Skeletal muscle satellite cell (primary cell): ENCODE measurements around the gene ERFE.

ENCODE experiments used
- H3K27me3 ChIP-seq: 2 replicates; pipeline ENCODE4 v1.7.0; 2013; ENCODE audit warnings: low read length; ENCODE audit not compliant: control insufficient read depth, insufficient read depth
- H3K36me3 ChIP-seq: 2 replicates; pipeline ENCODE4 v1.7.0; 2013; ENCODE audit warnings: mild to moderate bottlenecking, control low read depth, low read length; ENCODE audit not compliant: insufficient read depth
- H3K4me1 ChIP-seq: 2 replicates; pipeline ENCODE4 v1.7.0; 2013; ENCODE audit warnings: low read length; ENCODE audit not compliant: control insufficient read depth, insufficient read depth
- H3K4me2 ChIP-seq: 2 replicates; pipeline ENCODE4 v1.7.0; 2013; ENCODE audit warnings: mild to moderate bottlenecking, low read length
- H3K4me3 ChIP-seq: 2 replicates; pipeline ENCODE4 v1.7.0; 2013; ENCODE audit warnings: low read length
- H3K9ac ChIP-seq: 2 replicates; pipeline ENCODE4 v1.7.0; 2013; ENCODE audit warnings: mild to moderate bottlenecking, low read depth, low read length, moderate library complexity
- H3K9me3 ChIP-seq: replicated peaks from 2 replicates; pipeline ENCODE4 v1.7.0; 2013; ENCODE audit warnings: mild to moderate bottlenecking, control low read depth, low read length

The ERFE gene

DNA sequence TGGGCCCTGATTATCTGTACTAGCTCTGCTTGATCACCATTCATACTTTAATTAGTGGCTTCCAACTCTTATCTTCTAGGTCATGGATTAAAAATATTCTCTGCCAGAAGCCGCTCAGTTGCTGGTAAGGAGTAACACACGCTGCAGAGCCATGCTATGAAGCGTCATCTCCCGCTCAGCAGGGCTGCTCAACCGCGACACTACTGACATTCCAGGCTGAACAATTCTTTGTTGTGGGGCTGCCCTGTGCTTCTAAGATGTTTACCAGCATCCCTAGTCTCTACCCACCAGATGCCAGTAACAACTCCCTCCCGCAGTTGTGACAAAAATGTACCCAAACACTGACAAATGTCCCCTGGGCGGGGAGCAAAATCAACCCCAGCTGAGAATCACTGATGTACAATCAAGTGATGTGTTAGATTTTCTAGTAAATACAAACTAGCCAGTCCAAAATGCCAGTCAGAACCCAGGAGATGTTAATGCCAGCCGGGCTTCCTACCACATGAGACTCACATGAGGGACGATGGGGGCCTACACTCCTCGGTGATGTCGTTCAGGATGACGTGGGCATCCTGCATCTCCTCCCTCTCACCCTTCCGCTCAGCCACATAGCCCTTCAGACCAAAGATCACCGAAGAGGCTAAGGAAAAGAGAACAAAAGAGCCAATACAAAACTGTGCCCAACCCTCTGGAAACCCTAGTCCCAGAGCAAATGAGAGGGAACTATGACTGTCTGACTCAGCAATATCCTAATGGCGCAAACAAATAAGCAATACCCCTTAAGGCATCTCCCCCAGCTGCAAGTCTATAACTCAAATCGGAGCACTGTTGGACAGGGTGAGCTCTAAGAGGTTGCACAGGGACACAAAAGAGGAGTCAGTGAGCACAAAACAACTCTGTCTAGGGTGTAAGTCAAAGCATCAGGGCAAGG lies 29.1 kb downstream of the ERFE start:
- Histone ChIP-seq H3K36me3 (peaks cover 78% of the 10 kb centered on the region), H3K27me3 (no peaks in the 10 kb centered on the region), H3K4me1 (no peaks in the 10 kb centered on the region), H3K4me2 (no peak overlapping the region), H3K9me3 (no peaks in the 10 kb centered on the region), H3K9ac (no peak overlapping the region), H3K4me3 (no peak overlapping the region)

DNA sequence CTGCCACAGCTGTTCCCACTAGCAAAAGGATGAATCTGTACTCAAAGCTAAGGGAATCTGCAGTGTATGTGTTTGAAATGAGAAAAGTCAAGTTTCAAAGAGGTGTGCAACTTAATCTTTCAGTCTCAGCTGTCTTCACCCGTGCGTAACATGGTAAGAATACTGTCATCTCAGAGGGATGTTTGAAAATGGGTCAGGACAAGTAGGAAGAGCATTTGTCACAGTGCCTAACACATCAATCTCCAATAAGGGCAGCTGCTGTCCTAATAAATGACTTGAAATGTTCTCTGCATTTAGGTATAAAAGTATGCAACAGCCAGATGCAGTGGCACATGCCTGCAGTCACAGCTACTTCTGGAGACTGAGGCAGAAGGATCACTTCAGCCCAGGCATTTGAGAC lies 31.7 kb downstream of the ERFE start:
- Histone ChIP-seq H3K4me2 (no peak overlapping the region), H3K9ac (no peak overlapping the region), H3K4me1 (no peaks in the 10 kb centered on the region), H3K36me3 (peaks cover 74% of the 10 kb centered on the region), H3K27me3 (no peaks in the 10 kb centered on the region), H3K9me3 (no peaks in the 10 kb centered on the region), H3K4me3 (no peak overlapping the region)

DNA sequence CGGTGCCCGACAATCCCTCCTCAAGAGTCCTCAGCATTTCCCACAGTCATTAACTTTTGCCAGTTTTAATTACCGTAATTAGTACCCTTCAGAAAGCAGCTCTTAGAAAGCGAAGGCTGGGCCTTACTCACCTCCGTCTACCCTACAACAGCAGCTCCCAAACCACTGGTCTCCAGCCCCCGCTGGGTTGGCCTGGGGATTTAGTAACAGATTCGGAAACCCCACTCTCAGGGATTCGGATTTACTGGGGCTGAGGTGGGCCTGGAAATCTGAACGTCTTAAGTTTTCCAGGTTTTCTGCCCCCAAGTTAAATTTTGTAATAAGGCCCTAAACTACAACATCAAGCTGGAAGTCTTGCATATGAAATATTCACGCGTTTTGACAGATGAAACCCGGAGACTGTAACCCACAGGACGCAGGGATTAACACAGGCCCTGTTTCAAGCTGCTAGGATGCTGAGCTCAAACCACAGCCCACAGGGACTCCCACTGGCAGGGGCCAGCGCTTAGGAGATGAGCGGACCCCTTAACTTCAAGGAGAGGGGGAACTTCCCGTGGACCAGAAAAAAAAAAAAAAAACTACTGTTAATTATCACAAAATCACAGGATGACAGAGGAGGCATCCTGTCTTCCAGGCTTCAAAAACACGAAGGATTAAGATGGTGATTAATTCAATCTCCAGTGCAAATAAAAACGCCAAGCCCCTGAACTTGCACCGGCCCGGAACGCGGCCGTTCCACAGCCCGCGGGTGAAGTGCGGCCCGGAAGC lies 43.7 kb downstream of the ERFE start:
- Histone ChIP-seq H3K4me2 (peak overlapping the region; percentile 96), H3K9me3 (no peaks in the 10 kb centered on the region), H3K9ac (peak overlapping the region; percentile 100), H3K4me3 (peak overlapping the region; percentile 98), H3K4me1 (peaks cover 31% of the 10 kb centered on the region), H3K36me3 (no peaks in the 10 kb centered on the region), H3K27me3 (peaks cover under 1% of the 10 kb centered on the region)

DNA sequence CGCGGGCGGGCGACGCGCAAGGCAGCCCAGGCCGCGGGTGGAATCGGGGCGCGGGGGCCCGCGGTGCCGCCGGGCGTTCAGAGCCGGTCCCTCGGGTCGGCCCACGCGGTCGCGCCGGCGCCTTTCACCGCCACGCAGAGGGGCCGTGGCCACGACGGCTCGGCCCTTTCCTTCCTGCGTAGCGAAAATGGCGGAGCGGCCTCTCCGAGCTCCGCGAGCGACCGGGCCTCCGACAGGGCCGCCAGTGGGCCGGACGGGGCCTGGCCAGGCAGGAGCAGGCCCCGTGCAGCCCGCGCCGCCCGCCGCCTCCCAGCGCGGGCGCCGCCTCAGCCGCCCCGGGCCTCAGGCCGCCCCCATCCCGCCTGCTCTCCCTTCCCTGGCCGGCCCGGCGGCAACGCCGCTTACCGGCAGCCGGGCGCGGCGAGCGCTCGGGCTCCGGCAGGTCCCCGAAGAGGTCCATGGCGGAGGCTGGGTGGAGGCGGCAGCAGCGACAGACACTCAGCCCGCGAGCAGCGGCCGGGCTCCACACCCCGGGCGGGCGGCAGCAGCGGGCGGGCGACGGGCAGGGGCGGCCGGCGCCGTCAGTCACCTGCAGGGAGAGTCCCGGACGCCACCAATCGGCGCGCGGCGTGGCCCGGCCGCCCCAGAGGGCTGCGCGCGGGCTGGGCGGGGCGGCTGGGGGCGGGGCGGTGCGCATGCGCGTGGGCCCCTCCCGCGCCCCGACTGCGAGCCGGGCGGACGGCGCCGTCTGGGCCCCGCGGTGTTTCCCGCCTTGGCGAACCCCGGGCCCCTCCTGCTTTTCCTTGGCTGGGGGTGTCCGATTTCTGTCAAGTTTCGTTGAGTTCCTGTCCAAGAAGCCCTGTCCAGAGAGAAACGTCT lies 44.6 kb downstream of the ERFE start, which contains the start of gene ILKAP:
TSS of gene ILKAP (minus strand) at position 602 of the 879 bp plus-strand sequence. CDS start at position 460, 142 bp downstream.
- Histone ChIP-seq H3K9me3 (no peaks in the 10 kb centered on the region), H3K27me3 (peaks cover 3% of the 10 kb centered on the region), H3K36me3 (no peaks in the 10 kb centered on the region), H3K4me3 (peak within 1 kb of the TSS; percentile 98), H3K9ac (peak within 1 kb of the TSS; percentile 100), H3K4me2 (peak within 1 kb of the TSS; percentile 96), H3K4me1 (peaks cover 31% of the 10 kb centered on the region)

DNA sequence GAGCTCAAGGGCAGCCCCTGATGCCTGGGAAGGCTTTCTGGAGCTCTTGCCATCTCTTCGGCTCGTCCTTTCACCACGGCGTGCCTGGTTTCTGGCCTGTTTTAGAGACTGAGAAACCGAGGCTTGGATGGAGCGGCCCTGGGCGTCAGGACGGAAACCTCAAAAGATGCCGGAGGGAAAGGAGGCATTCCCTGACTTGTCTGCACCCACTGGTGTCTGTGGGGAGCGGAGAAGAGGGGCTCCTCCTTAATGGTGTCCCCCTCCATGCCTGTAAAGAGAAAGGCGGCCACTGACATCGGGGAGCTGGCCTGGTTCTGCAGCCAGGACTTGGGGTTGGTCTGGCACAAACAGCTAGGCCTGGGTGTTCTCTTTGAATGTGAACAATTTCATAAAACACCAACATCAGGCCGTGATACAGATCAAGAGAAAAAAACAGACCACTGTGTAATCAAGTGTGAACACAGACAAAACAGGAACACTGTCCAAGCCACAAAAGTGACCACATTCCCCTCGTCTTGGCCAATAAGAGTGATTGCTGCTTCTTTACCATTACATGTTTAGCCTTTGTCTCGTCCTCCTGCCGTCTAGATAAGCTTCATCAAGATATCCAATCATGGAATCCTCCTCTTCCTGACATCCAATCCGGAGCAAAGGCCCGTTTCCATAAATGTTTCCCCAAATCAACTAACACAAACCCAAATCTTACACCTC lies 45.4 kb downstream of the ERFE start:
- Histone ChIP-seq H3K9me3 (no peaks in the 10 kb centered on the region), H3K4me2 (peak overlapping the region; percentile 94), H3K36me3 (no peaks in the 10 kb centered on the region), H3K4me1 (peaks cover 31% of the 10 kb centered on the region), H3K27me3 (peaks cover 10% of the 10 kb centered on the region), H3K4me3 (peak overlapping the region; percentile 98), H3K9ac (peak overlapping the region; percentile 100)

DNA sequence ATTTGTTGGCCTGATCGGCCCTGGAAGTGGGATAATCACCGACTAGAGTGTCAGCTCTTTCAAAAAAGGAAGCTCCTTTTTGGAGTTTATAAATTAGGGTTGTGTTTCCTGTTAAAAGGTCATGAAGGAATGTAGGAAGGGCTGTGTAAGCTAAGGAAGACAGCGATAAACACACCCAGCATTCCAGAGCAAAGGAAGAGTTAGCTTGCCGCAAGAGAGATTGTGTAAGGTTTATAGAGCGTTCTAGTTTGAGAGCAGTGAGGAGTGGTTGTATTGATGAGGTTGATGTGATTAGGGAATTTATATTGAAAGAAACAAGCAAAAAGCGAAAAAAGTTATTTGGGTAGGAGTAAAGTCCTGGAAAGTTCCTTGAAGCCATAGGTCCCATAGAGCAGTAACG lies 48.2 kb downstream of the ERFE start:
- H3K36me3 ChIP-seq: no peaks in the 10 kb centered on the region
- H3K27me3 ChIP-seq: peaks cover 31% of the 10 kb centered on the region
- no peaks in the 10 kb centered on the region for H3K9me3 ChIP-seq
- no peak overlapping the region for H3K9ac ChIP-seq
- H3K4me3 ChIP-seq: no peak overlapping the region
- H3K4me1 ChIP-seq: peaks cover 8% of the 10 kb centered on the region
- H3K4me2 ChIP-seq: no peak overlapping the region

DNA sequence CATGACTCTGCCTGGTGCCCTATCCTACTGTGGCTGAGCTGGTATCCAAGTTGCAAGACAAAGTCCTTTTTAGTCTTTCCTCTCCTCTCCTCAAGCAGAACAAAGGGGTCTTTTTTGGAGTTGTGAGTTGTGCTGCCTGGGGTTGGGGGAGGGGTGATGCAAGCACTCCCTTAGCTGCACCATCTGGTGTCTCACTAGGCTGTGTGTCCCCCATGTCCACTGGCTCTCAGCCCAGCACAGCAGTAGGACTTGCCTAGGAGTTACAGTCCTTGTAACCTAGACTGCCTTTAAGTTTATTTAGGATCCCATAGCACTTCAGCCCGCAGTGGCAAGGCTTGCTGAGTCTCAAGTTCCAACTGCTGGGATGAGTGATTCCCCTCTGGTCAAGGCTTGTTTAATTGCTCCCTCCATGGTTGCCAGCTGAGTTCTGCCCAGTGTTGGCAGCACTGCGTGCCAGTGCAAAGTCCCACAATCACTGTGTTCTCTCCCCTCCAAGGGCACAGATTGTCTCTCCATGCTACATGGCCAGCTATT lies 57.9 kb downstream of the ERFE start:
- Histone ChIP-seq H3K9ac (no peak overlapping the region), H3K36me3 (no peaks in the 10 kb centered on the region), H3K9me3 (no peaks in the 10 kb centered on the region), H3K4me2 (no peak overlapping the region), H3K4me3 (no peak overlapping the region), H3K4me1 (peaks cover 7% of the 10 kb centered on the region), H3K27me3 (peaks cover 20% of the 10 kb centered on the region)
